DOHH2 (cell line): ENCODE measurements around the gene MED20.
A peak's percentile ranks its signal among the peaks of the same experiment; 100 is the strongest.

Experiments
- H3F3A ChIP-seq: fragments of 200-600 bp; sonication (generic), shearing (Covaris generic); 2 replicates; pipeline ENCODE4 v1.6.0; 2016; ENCODE audit warnings: antibody characterized with exemption, mild to moderate bottlenecking; ENCODE audit not compliant: control insufficient read depth, insufficient read depth
- H3K27ac ChIP-seq: fragments of 200-600 bp; sonication (generic); 2 replicates; pipeline ENCODE4 v1.5.1; 2014; ENCODE audit warnings: low read depth, mild to moderate bottlenecking, low read length, moderate library complexity
- H3K27me3 ChIP-seq: fragments of 200-600 bp; sonication (generic); 2 replicates; pipeline ENCODE4 v1.6.1; 2014; ENCODE audit warnings: mild to moderate bottlenecking, low read length, mixed read lengths; ENCODE audit not compliant: control insufficient read depth
- H3K36me3 ChIP-seq: fragments of 200-600 bp; sonication (generic); 2 replicates; pipeline ENCODE4 v1.6.1; 2014; ENCODE audit warnings: mild to moderate bottlenecking, low read length, moderate library complexity, mixed read lengths; ENCODE audit not compliant: control insufficient read depth
- H3K4me1 ChIP-seq: fragments of 200-600 bp; sonication (generic); 2 replicates; pipeline ENCODE4 v1.6.1; 2014; ENCODE audit warnings: mild to moderate bottlenecking, low read length, mixed read lengths; ENCODE audit not compliant: control insufficient read depth
- H3K4me2 ChIP-seq: fragments of 200-600 bp; sonication (generic); 2 replicates; pipeline ENCODE4 v1.6.0; 2014; ENCODE audit warnings: mild to moderate bottlenecking, low read length, moderate library complexity
- H3K4me3 ChIP-seq: fragments of 200-600 bp; sonication (generic); 2 replicates; pipeline ENCODE4 v1.5.1; 2014; ENCODE audit warnings: mild to moderate bottlenecking, low read length, mixed read lengths
- H3K79me2 ChIP-seq: fragments of 200-600 bp; sonication (generic); 2 replicates; pipeline ENCODE4 v1.6.1; 2014; ENCODE audit warnings: mild to moderate bottlenecking, low read length, mixed read lengths; ENCODE audit not compliant: control insufficient read depth
- H3K9me2 ChIP-seq: fragments of 200-600 bp; sonication (generic); replicated peaks from 2 replicates; pipeline ENCODE4 v1.6.1; 2014; ENCODE audit warnings: mild to moderate bottlenecking, low read length, mixed read lengths; ENCODE audit not compliant: control insufficient read depth
- H3K9me3 ChIP-seq: fragments of 200-600 bp; sonication (generic); 2 replicates; pipeline ENCODE4 v1.6.1; 2014; ENCODE audit warnings: antibody characterized with exemption, low read length, mixed read lengths; ENCODE audit not compliant: control insufficient read depth, insufficient read depth
- H4K20me1 ChIP-seq: fragments of 200-600 bp; sonication (generic); 2 replicates; pipeline ENCODE4 v1.6.0; 2014; ENCODE audit warnings: low read depth, mild to moderate bottlenecking, antibody characterized with exemption, low read length, moderate library complexity; ENCODE audit not compliant: control insufficient read depth, insufficient read depth
- EZH2phosphoT487 ChIP-seq: fragments of 200-600 bp; sonication (generic); IDR thresholded peaks from 2 replicates; pipeline ENCODE4 v1.6.1; 2017; ENCODE audit warnings: borderline replicate concordance, mild to moderate bottlenecking, antibody characterized with exemption, low read length, moderate library complexity, mixed read lengths
- TF ChIP-seq, protein P1 (sequence below): fragments of 200-600 bp; sonication (generic); IDR thresholded peaks from one replicate; pipeline ENCODE4 v1.5.1; 2014; ENCODE audit warnings: antibody characterized with exemption, mild to moderate bottlenecking, low read depth, low read length; ENCODE audit not compliant: poor library complexity, severe bottlenecking

The MED20 gene

DNA sequence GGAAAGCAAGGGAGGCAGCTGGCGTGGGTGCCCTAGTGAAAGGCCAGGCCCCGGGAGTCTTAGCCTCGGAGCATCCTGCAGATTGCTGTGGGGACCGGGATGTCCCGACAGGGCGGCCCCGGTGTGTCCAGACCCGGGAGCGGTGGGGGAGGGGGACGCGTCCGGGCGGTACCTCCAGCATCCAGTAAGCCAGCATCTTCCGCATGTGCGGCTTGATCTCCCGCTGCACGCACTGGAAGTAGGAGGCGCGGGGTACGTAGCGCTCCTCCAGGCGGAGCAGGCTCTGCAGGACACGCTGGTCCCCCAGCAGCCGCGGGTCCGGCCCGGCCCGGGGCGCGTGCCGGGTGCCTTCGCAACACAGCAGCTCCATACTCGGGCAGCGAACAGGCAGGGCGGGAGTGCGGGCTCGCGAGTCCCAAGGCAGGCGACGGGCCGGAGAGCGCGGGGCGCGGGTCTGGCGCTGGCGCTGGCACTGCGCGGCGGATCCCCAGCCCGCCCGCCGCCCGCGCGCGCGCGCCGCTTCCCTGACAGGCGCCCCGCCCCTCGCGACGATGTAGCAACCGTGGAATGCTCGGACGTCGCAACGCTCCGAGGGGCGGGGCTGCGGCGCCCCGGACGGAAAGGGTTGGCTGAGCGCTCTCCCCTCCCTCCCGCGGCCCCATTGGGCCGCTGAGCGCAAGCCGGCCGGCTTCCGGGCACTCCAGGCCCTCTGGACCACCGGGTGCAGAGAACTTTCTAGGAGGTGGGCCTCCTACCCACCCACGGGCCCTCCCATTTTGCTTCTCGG, 20.5 kb upstream of the MED20 start, which contains the start of gene CCND3:
CCND3 (minus strand) TSS at position 529 of the 787 bp plus-strand sequence; CDS start at position 370, 159 bp downstream.
- peaks cover 59% of the 10 kb centered on the region for H3K79me2 ChIP-seq
- H3K36me3 ChIP-seq = peaks cover 50% of the 10 kb centered on the region
- peaks cover 14% of the 10 kb centered on the region for H3F3A ChIP-seq
- H3K27me3 ChIP-seq = no peaks in the 10 kb centered on the region
- H3K4me2 ChIP-seq = peak within 1 kb of the TSS; percentile 97
- no peaks in the 10 kb centered on the region for H3K9me2 ChIP-seq
- H3K4me1 ChIP-seq = peaks cover 57% of the 10 kb centered on the region
- TF ChIP-seq EZH2phosphoT487 = no peak
- TF ChIP-seq, protein P1, sequence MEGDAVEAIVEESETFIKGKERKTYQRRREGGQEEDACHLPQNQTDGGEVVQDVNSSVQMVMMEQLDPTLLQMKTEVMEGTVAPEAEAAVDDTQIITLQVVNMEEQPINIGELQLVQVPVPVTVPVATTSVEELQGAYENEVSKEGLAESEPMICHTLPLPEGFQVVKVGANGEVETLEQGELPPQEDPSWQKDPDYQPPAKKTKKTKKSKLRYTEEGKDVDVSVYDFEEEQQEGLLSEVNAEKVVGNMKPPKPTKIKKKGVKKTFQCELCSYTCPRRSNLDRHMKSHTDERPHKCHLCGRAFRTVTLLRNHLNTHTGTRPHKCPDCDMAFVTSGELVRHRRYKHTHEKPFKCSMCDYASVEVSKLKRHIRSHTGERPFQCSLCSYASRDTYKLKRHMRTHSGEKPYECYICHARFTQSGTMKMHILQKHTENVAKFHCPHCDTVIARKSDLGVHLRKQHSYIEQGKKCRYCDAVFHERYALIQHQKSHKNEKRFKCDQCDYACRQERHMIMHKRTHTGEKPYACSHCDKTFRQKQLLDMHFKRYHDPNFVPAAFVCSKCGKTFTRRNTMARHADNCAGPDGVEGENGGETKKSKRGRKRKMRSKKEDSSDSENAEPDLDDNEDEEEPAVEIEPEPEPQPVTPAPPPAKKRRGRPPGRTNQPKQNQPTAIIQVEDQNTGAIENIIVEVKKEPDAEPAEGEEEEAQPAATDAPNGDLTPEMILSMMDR = no peak
- peak within 1 kb of the TSS; percentile 95 for H3K4me3 ChIP-seq
- H3K27ac ChIP-seq = peak within 1 kb of the TSS; percentile 86
- no peaks in the 10 kb centered on the region for H3K9me3 ChIP-seq
- H4K20me1 ChIP-seq = no peaks in the 10 kb centered on the region

DNA sequence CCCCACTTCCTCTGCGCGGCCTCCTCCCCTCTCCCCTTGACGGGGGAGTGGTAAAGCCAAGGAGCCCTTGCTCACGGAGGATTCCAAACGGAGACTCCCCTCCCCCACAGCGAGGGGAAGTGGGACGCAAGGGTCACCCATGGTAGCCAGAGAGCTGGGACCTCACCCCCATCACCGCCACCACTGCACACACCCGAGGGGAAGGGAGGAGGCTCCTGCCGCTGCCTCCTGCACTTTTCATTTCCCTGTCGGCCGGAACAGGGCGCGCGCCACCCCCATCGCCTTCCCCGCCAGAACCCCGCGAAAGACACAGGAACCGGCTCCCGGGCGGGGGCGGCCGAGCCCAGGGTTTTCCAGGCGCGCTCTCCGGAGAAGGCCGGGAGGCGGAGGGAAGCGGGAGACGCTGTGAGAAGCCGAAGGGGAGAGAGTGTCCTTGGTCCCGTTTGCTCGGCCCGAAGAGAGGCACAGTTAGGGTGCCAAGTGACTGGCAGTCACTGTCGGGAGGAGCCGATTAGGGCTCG, 19.9 kb upstream of the MED20 start:
- peaks cover 65% of the 10 kb centered on the region for H3K79me2 ChIP-seq
- peak overlapping the region; percentile 86 for H3K27ac ChIP-seq
- no peaks in the 10 kb centered on the region for H4K20me1 ChIP-seq
- peaks cover 57% of the 10 kb centered on the region for H3K36me3 ChIP-seq
- H3F3A ChIP-seq = peaks cover 14% of the 10 kb centered on the region
- H3K9me2 ChIP-seq = no peaks in the 10 kb centered on the region
- H3K4me2 ChIP-seq = peak overlapping the region; percentile 76
- peak overlapping the region; percentile 95 for H3K4me3 ChIP-seq
- no peak for TF ChIP-seq EZH2phosphoT487
- TF ChIP-seq, protein P1 = no peak
- H3K9me3 ChIP-seq = no peaks in the 10 kb centered on the region
- H3K27me3 ChIP-seq = no peaks in the 10 kb centered on the region
- peaks cover 60% of the 10 kb centered on the region for H3K4me1 ChIP-seq

DNA sequence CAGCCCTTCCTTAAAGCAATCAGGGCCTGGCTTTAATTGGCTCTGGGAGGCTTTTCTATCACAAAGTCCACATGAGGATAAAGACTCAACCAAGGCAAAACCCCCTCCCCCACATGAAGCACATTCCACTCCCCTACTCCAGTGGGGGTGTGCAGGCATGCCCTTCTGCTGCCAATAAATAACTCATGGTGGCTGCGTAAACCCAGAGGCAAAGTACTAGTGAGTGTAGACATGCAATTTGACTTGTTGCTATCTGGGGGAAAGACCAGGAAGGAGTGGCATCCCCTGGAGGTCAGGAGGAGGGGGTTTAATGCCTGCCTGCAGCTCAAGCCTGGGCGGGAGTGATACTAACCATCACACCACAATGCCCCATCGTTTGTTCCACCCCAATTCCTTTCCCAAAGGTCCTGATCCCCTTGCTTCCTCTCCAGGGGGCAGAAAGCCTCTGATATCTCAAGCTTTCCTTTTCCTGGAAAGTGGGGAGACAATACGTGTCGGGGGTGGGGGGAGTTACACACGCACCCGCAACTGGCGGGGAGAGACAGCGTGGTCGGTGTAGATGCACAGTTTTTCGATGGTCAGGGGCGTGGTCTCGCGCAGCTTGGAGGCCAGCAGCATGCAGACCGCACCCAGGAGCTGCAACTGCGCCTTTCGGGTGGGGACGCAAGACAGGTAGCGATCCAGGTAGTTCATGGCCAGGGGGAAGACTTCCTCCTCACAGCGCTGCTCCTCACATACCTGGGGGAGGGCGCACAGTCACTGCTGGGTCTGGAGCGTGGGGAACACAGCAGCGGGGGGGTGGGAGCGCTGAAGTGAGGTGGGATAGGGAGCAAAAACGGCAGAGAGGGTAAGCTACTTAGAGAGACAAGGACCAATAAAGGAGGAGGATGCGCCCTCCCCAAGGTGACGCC, 19.2 kb upstream of the MED20 start:
- Histone ChIP-seq H3K4me1 (peaks cover 62% of the 10 kb centered on the region), H4K20me1 (peaks cover 3% of the 10 kb centered on the region; the same call in 1 of the 2 replicates), H3K27ac (peak overlapping the region; percentile 86), H3K79me2 (peaks cover 71% of the 10 kb centered on the region), H3K9me2 (no peaks in the 10 kb centered on the region), H3K36me3 (peaks cover 64% of the 10 kb centered on the region), H3K9me3 (no peaks in the 10 kb centered on the region), H3K4me2 (peak overlapping the region; percentile 76), H3K27me3 (no peaks in the 10 kb centered on the region), H3F3A (peaks cover 20% of the 10 kb centered on the region), H3K4me3 (peak overlapping the region; percentile 95)
- TF ChIP-seq EZH2phosphoT487 = no peak
